Adrenal gland (tissue), 5 donors: ENCODE results near the gene BSPRY.
"Not testable (repeated sequence)": the region's sequence is repeated elsewhere in the genome, so short reads cannot be mapped to it uniquely, and the experiment has no call there.

Experiments
- CTCF ChIP-seq, 6 experiments: fragments of 450-650 bp in 4 of 6; fragments of 200-600 bp in 2 of 6; sonication (generic) in 1 of 6; IDR thresholded peaks; 1 replicate in 5 of 6; 2 replicates in 1 of 6; pipeline versions ENCODE4 v1.5.1 to v1.8.0; 2016 to 2021; ENCODE audit warnings: antibody characterized with exemption in 6 of 6, mild to moderate bottlenecking in 2 of 6, moderate library complexity in 1 of 6
- POLR2A ChIP-seq, 2 donors: fragments of 450-650 bp; IDR thresholded peaks; one replicate each; pipeline ENCODE4 v1.6.1; 2017; ENCODE audit warnings: antibody characterized with exemption in 2 of 2, mild to moderate bottlenecking in 2 of 2, moderate library complexity in 1 of 2
- donor health status: DM: no; HTN: no; CAD: no.

- TF ChIP-seq POLR2A, CTCF (IDR thresholded peaks at IDR 0.05): not testable (repeated sequence)
Measured at GRCh38 chr9:113381441-113381840, 32.1 kb downstream of the BSPRY start.
